GM12872 (cell line): ENCODE results near the gene TMEM132C.

Experiments
- CTCF ChIP-seq: IDR thresholded peaks from 3 replicates; pipeline ENCODE4 v1.5.1; 2011; ENCODE audit warnings: low read depth, mild to moderate bottlenecking, low read length, moderate library complexity; ENCODE audit not compliant: insufficient read depth

TMEM132C gene

GRCh38 chr12:128325646-128326045 is 58.7 kb downstream of the TMEM132C start:
- no peak for TF ChIP-seq CTCF

- no peak for TF ChIP-seq CTCF
Measured at GRCh38 chr12:128326406-128326805, 59.4 kb downstream of the TMEM132C start.

GRCh38 chr12:128328961-128329360 is 62.0 kb downstream of the TMEM132C start:
- TF ChIP-seq CTCF: no peak

GRCh38 chr12:128336204-128337070 is 69.5 kb downstream of the TMEM132C start:
- TF ChIP-seq CTCF: no peak

- TF ChIP-seq CTCF: no peak
Measured at GRCh38 chr12:128337071-128337345, 70.0 kb downstream of the TMEM132C start.

- TF ChIP-seq CTCF: no peak
Measured at GRCh38 chr12:128337431-128338170, 70.6 kb downstream of the TMEM132C start.

GRCh38 chr12:128338386-128339125 is 71.6 kb downstream of the TMEM132C start:
- TF ChIP-seq CTCF: no peak
